K562 (cell line): ENCODE measurements around the gene CTRB1.

Experiments
- ARID2 ChIP-seq: fragments of 450-650 bp; IDR thresholded peaks from 2 replicates; pipeline ENCODE4 v1.6.1; 2017; ENCODE audit warnings: antibody characterized with exemption, mild to moderate bottlenecking
- BACH1 ChIP-seq: fragments of 200-800 bp; sonication (Bioruptor generic); IDR thresholded peaks from 2 replicates; pipeline ENCODE4 v1.6.1; 2016; ENCODE audit warnings: missing genetic modification characterization, missing compliant biosample characterization
- CBX5 ChIP-seq: IDR thresholded peaks from 2 replicates; pipeline ENCODE4 v1.6.1; 2014; ENCODE audit warnings: low read depth, borderline replicate concordance
- CTCF ChIP-seq, 3 experiments: IDR thresholded peaks in 2 of 3; conservative IDR thresholded peaks in 1 of 3; 2 replicates each; pipeline ENCODE4 v1.5.1; 2011 to 2012; ENCODE audit warnings: low read length in 3 of 3, mild to moderate bottlenecking in 3 of 3, control low read depth in 2 of 3, improper control_type of control experiment in 1 of 3, inconsistent platforms in 1 of 3, low read depth in 1 of 3, mixed read lengths in 1 of 3, moderate library complexity in 1 of 3; ENCODE audit not compliant: insufficient read depth in 2 of 3
- RUNX1 ChIP-seq: sonication (generic); IDR thresholded peaks from 2 replicates; pipeline ENCODE4 v1.6.1; 2016; ENCODE audit warnings: antibody characterized with exemption, low read depth

- no peak for TF ChIP-seq CBX5
- no peak for TF ChIP-seq RUNX1
- no peak for TF ChIP-seq BACH1 (tag)
- TF ChIP-seq CTCF (IDR thresholded peaks at IDR 0.05 in 2 of 3, conservative IDR thresholded peaks at IDR 0.05 in 1 of 3; ENCODE audit: insufficient read depth in 2 of 3, low read depth in 1 of 3, low read length in 3 of 3) = no peak
- TF ChIP-seq ARID2 = no peak
Measured at GRCh38 chr16:75239542-75240122, 20.8 kb downstream of the CTRB1 start.
